Neutrophil (primary cell): Measurements from ENCODE around the gene PPP4R3A.

Experiments
- H3K27ac ChIP-seq: fragments of 200-600 bp; sonication (generic); 2 replicates; pipeline ENCODE4 v1.5.1; 2016; ENCODE audit warnings: mild to moderate bottlenecking, moderate library complexity
- H3K27me3 ChIP-seq: fragments of 200-600 bp; sonication (generic); 2 replicates; pipeline ENCODE4 v1.6.0; 2016; ENCODE audit warnings: mild to moderate bottlenecking
- H3K36me3 ChIP-seq: fragments of 200-600 bp; sonication (generic); 2 replicates; pipeline ENCODE4 v1.5.1; 2017
- H3K4me1 ChIP-seq, 2 experiments: fragments of 200-600 bp in 1 of 2; sonication (generic) in 1 of 2; 1 replicate in 1 of 2; 2 replicates in 1 of 2; pipeline versions ENCODE4 v1.5.1 to v1.6.1; 2013 to 2016; ENCODE audit warnings: low read depth in 1 of 2, low read length in 1 of 2, mild to moderate bottlenecking in 1 of 2, moderate library complexity in 1 of 2; ENCODE audit not compliant: control insufficient read depth in 1 of 2, insufficient read depth in 1 of 2
- H3K4me3 ChIP-seq, 2 experiments: fragments of 200-600 bp in 1 of 2; sonication (generic) in 1 of 2; 1 replicate in 1 of 2; 2 replicates in 1 of 2; pipeline ENCODE4 v1.5.1; 2013 to 2016; ENCODE audit warnings: low read depth in 1 of 2, low read length in 1 of 2, mild to moderate bottlenecking in 1 of 2, moderate library complexity in 1 of 2
- H3K9me3 ChIP-seq: fragments of 200-600 bp; sonication (generic); 2 replicates; pipeline ENCODE4 v1.5.1; 2016
- CTCF ChIP-seq: fragments of 200-600 bp; sonication (generic); IDR thresholded peaks from 2 replicates; pipeline ENCODE4 v1.5.1; 2016; ENCODE audit warnings: antibody characterized with exemption

PPP4R3A gene

DNA sequence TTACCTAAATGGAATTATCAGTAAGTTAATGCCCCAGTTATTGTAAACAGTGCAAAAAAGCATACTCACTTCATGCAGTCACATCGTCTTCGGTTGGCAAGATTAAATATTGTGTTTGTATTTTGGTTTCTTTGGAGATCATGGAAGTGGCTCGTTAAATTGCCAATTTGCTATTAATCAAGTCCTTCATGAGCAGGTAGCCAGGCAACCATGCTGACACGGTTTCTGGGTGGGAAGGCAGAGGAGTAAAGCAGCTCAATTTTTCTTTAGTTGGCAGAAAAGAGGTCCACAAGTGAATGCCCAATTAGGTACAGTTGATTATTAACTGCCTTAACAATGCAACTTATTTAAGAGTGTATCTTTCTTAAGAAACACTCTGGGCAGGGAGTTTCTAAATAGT lies 43.9 kb downstream of the PPP4R3A start:
- H3K9me3 ChIP-seq = no peaks in the 10 kb centered on the region
- H3K27ac ChIP-seq = no peak overlapping the region
- no peak for TF ChIP-seq CTCF
- no peaks in the 10 kb centered on the region for H3K27me3 ChIP-seq
- H3K4me3 ChIP-seq = no peak overlapping the region
- H3K36me3 ChIP-seq = peaks cover 96% of the 10 kb centered on the region
- H3K4me1 ChIP-seq = no peaks in the 10 kb centered on the region

DNA sequence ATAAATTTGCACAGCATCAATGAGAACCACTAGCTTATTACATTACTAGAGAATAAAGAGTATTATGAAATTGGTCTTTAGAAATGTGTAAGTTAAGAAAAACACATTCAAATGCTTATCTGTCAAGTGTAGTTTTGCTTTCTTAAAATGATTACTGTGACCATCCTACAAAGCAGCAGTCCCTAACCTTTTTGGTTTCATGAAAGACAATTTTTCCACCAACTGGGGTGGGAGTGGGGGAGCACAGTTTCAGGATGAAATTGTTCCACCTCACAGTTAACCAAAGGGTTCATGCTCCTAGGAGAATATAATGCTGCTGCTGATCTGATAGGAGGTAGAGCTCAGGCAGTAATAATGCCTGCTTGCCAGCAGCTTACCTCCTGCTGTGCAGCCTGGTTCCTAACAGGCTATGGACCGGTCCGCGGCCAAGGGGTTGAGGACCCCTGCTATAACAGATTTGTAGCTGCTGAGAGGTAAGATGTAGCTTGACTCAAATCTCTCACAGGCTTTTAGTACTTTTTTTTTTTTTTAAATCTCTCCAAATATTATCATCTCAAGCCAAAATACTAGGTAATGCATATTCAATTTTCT lies 45.4 kb downstream of the PPP4R3A start:
- TF ChIP-seq CTCF = no peak
- Histone ChIP-seq H3K9me3 (no peaks in the 10 kb centered on the region), H3K4me3 (no peak overlapping the region), H3K27me3 (no peaks in the 10 kb centered on the region), H3K4me1 (no peaks in the 10 kb centered on the region), H3K36me3 (peaks cover 97% of the 10 kb centered on the region), H3K27ac (no peak overlapping the region)

GRCh38 chr14:91458612-91459011 lies 51.5 kb downstream of the PPP4R3A start:
- Histone ChIP-seq H3K4me1 (no peaks in the 10 kb centered on the region), H3K36me3 (peaks cover 88% of the 10 kb centered on the region), H3K4me3 (no peak overlapping the region), H3K27ac (no peak overlapping the region), H3K27me3 (no peaks in the 10 kb centered on the region), H3K9me3 (no peaks in the 10 kb centered on the region)
- no peak for TF ChIP-seq CTCF

DNA sequence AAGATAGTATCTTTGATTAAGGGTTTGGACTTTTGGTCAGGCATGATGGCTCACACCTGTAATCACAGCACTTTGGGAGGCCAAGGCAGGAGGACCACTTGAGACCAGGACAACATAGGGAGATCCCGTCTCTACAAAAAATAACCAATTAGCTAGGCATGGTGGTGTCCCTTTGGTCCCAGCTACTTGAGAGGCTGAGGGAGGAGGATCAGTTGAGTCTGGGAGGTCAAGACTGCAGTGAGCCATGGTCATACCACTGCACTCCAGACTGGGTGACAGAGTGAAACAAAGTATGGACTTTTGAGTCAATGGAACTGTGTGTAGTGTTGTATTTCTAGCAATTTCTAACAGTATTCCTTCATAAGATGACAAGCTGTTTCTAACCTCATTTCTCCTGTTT lies 53.8 kb downstream of the PPP4R3A start:
- no peak overlapping the region for H3K4me3 ChIP-seq
- no peaks in the 10 kb centered on the region for H3K4me1 ChIP-seq
- TF ChIP-seq CTCF = no peak
- peaks cover 65% of the 10 kb centered on the region for H3K36me3 ChIP-seq
- H3K27ac ChIP-seq = no peak overlapping the region
- no peaks in the 10 kb centered on the region for H3K27me3 ChIP-seq
- H3K9me3 ChIP-seq = no peaks in the 10 kb centered on the region

DNA sequence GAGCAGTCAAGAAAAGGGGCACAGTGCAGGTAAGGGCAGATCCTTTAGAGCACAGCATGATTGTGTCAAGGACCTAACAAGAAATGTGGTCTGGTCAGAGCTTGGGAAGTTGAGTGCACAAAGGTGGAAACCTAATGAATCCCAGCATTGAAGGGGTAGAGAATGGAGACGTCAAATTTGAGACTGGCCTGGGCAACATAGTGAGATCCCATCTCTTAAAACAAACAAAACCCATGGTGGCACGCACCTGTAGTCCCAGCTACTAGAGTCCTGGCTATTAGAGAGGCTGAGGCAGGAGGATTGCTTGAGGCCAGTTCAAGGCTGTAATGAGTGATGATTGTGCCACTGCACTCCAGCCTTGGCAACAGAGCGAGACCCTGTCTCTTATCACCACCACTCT lies 55.5 kb downstream of the PPP4R3A start:
- peaks cover 48% of the 10 kb centered on the region for H3K36me3 ChIP-seq
- H3K27me3 ChIP-seq = no peaks in the 10 kb centered on the region
- no peaks in the 10 kb centered on the region for H3K4me1 ChIP-seq
- no peaks in the 10 kb centered on the region for H3K9me3 ChIP-seq
- H3K27ac ChIP-seq = no peak overlapping the region
- H3K4me3 ChIP-seq = no peak overlapping the region
- TF ChIP-seq CTCF = no peak

- H3K27ac ChIP-seq = no peak overlapping the region
- H3K9me3 ChIP-seq = no peaks in the 10 kb centered on the region
- peaks cover 43% of the 10 kb centered on the region for H3K36me3 ChIP-seq
Measured at GRCh38 chr14:91454155-91454554, 56.0 kb downstream of the PPP4R3A start.

More at GRCh38 chr14:91454155-91454554, 56.0 kb downstream of the PPP4R3A start:
- Histone ChIP-seq H3K4me3 (no peak overlapping the region), H3K27me3 (no peaks in the 10 kb centered on the region), H3K4me1 (no peaks in the 10 kb centered on the region)
- TF ChIP-seq CTCF = no peak
